K562 (cell line): ENCODE results near the gene EBF4. TPM values are rescaled to one million over a fixed set of nuclear protein-coding genes. Genes with fewer than 3 reads are reported as not detected.
A peak's percentile ranks its signal among the peaks of the same experiment; 100 is the strongest.

Source experiments
- ATAC-seq: fragments of 200-7000 bp; cut with Tn5 transposase; 3 replicates; pipeline ENCODE4 v1.9.1; 2020; ENCODE audit warnings: moderate library complexity
- BruUV-seq: library from RNA; stranded (reverse); fragments of 400-500 nt; replicated peaks from 2 replicates; lab custom pipeline; 2021; lab: Mats Ljungman, UMichigan
- CTCF ChIA-PET: fragments of 300-600 bp; formaldehyde crosslinking; extraction: SDS; loops from one replicate; lab custom pipeline; 2021; ENCODE audit warnings: low intra/inter-chr PET ratio; lab: Yijun Ruan, JAX
- POLR2A ChIA-PET: fragments of 300-600, 350-650 bp; sonication (Branson Sonifier 250); formaldehyde crosslinking; extraction: SDS; loops from one replicate; lab custom pipeline; 2021; ENCODE audit warnings: antibody characterized with exemption, inconsistent platforms; lab: Yijun Ruan, JAX
- DNase-seq, 4 experiments: peaks; one replicate each; pipeline versions ENCODE4 v3.0.0 to v3.0.0-alpha.2; 2011 to 2018; ENCODE audit warnings: low spot score in 3 of 4, mixed read lengths in 3 of 4; ENCODE audit errors: extremely low read depth in 1 of 4
- FAIRE-seq: peaks from 2 replicates; lab custom pipeline; 2011; peaks lifted over from hg19 to GRCh38; lab: Jason Lieb, UNC
- H2AFZ ChIP-seq: 2 replicates; pipeline ENCODE4 v1.6.0; 2011; ENCODE audit warnings: low read depth, low read length, control low read depth, inconsistent platforms
- H3K27ac ChIP-seq: fragments of 200-600 bp; 3 replicates; pipeline ENCODE4 v1.8.0; 2011; ENCODE audit warnings: low read depth, mild to moderate bottlenecking, control low read depth, inconsistent platforms, low read length, moderate library complexity, mixed read lengths; ENCODE audit errors: extremely low read depth
- H3K27me3 ChIP-seq, 2 experiments: fragments of 300-600 bp in 1 of 2; 2 replicates in 1 of 2; 3 replicates in 1 of 2; pipeline versions ENCODE4 v1.6.0 to v1.8.0; 2011; ENCODE audit warnings: inconsistent platforms in 2 of 2, low read length in 2 of 2, mild to moderate bottlenecking in 1 of 2, mixed read lengths in 1 of 2, moderate library complexity in 1 of 2; ENCODE audit not compliant: control insufficient read depth in 2 of 2, insufficient read depth in 2 of 2
- H3K36me3 ChIP-seq: fragments of 300-600 bp; 3 replicates; pipeline ENCODE4 v1.8.0; 2011; ENCODE audit warnings: mild to moderate bottlenecking, low read length, inconsistent platforms; ENCODE audit not compliant: control insufficient read depth, insufficient read depth
- H3K4me1 ChIP-seq, 2 experiments: fragments of 200-600 bp in 1 of 2; replicated peaks in 1 of 2; 2 replicates in 1 of 2; 3 replicates in 1 of 2; pipeline versions ENCODE4 v1.5.1 to v1.8.0; 2011; ENCODE audit warnings: inconsistent platforms in 2 of 2, low read length in 2 of 2, mild to moderate bottlenecking in 1 of 2, mixed read lengths in 1 of 2, moderate library complexity in 1 of 2; ENCODE audit not compliant: control insufficient read depth in 2 of 2, insufficient read depth in 2 of 2
- H3K4me2 ChIP-seq: 2 replicates; pipeline ENCODE4 v1.6.1; 2011; ENCODE audit warnings: low read length, control low read depth, inconsistent platforms, mixed read lengths; ENCODE audit not compliant: insufficient read depth
- H3K4me3 ChIP-seq: fragments of 200-600 bp; sonication (generic), shearing (Covaris generic); 2 replicates; pipeline ENCODE4 v1.5.1; 2016; ENCODE audit warnings: control low read depth, inconsistent platforms
- H3K79me2 ChIP-seq: fragments of 200-600 bp; 3 replicates; pipeline ENCODE4 v1.8.0; 2011; ENCODE audit warnings: low read length, inconsistent platforms; ENCODE audit not compliant: control insufficient read depth, insufficient read depth
- H3K9ac ChIP-seq, 2 experiments: 2 replicates each; pipeline versions ENCODE4 v1.6.0 to v1.6.1; 2011; ENCODE audit warnings: low read depth in 2 of 2, low read length in 2 of 2, control low read depth in 1 of 2, inconsistent platforms in 1 of 2, mild to moderate bottlenecking in 1 of 2, mixed read lengths in 1 of 2; ENCODE audit not compliant: insufficient read depth in 1 of 2
- H3K9me1 ChIP-seq: one replicate; pipeline ENCODE4 v1.6.0; 2011; ENCODE audit warnings: inconsistent platforms, mild to moderate bottlenecking, low read length, moderate library complexity; ENCODE audit not compliant: control insufficient read depth, insufficient read depth
- H3K9me3 ChIP-seq: replicated peaks from 2 replicates; pipeline ENCODE4 v1.5.1; 2011; ENCODE audit warnings: low read depth, low read length, inconsistent platforms; ENCODE audit not compliant: control insufficient read depth, insufficient read depth
- H4K20me1 ChIP-seq: replicated peaks from 2 replicates; pipeline ENCODE4 v1.6.1; 2011; ENCODE audit warnings: low read length, inconsistent platforms, mixed read lengths; ENCODE audit not compliant: control insufficient read depth, insufficient read depth
- CTCF ChIP-seq, 3 experiments: IDR thresholded peaks in 2 of 3; conservative IDR thresholded peaks in 1 of 3; 2 replicates each; pipeline ENCODE4 v1.5.1; 2011 to 2012; ENCODE audit warnings: low read length in 3 of 3, mild to moderate bottlenecking in 3 of 3, control low read depth in 2 of 3, improper control_type of control experiment in 1 of 3, inconsistent platforms in 1 of 3, low read depth in 1 of 3, mixed read lengths in 1 of 3, moderate library complexity in 1 of 3; ENCODE audit not compliant: insufficient read depth in 2 of 3
- ESRRA ChIP-seq: fragments of 450-650 bp; IDR thresholded peaks from 2 replicates; pipeline ENCODE4 v1.6.1; 2014; ENCODE audit warnings: low read depth, mild to moderate bottlenecking, moderate library complexity, borderline replicate concordance
- WGBS: fragments of 100-300 bp; shearing (Covaris generic); methylation state at CpG from one replicate; pipeline ENCODE4 v1.1.6; 2016; ENCODE audit warnings: low coverage, mixed read lengths; ENCODE audit not compliant: insufficient coverage; ENCODE audit errors: missing lambda C conversion rate; 5-methylcytosine and 5-hydroxymethylcytosine counted together
- in situ Hi-C: fragments of 300-500 bp; cut with MboI; formaldehyde crosslinking; loops from 4 replicates; pipeline ENCODE4 v1.15.0; 2018; ENCODE audit warnings: inconsistent platforms, mixed read lengths
- intact Hi-C: fragments of 100-400 bp; cut with micrococcal nuclease; formaldehyde crosslinking; loops from 2 replicates; pipeline ENCODE4 v1.14.2; 2022
- polyA plus RNA-seq, 8 experiments: library from polyadenylated mRNA; depleted of rRNA in 4 of 8; stranded (reverse) in 5 of 8; unstranded in 3 of 8; fragments of >200 nt; fragmentation: Nextera tagmentation in 2 of 8; fragmentation: Illumina TruSeq in 1 of 8; extraction: Ambion mirVana in 2 of 8; extraction: Trizol in 1 of 8; gene quantifications; 2 replicates each; pipeline versions ENCODE4 v1.2.1 to v1.2.3, GENCODE V29; 2011 to 2014; ENCODE audit warnings: inconsistent platforms in 1 of 8, missing spikeins in 1 of 8
- total RNA-seq, 7 experiments: library from RNA; depleted of rRNA in 6 of 7; stranded (reverse); fragments of >200 nt in 6 of 7; fragmentation: Illumina TruSeq in 2 of 7; extraction: Trizol in 2 of 7; gene quantifications; 2 replicates each; pipeline versions ENCODE4 v1.2.1 to v1.2.3, GENCODE V29; 2011 to 2021; ENCODE audit warnings: low replicate concordance in 1 of 7

EBF4 gene
- total and polyA plus RNA-seq, 9 of the 15 experiments (the other 6 are each of a cell fraction or from before 2014, with no cell fraction given), result 0.09 TPM; not detected in 8

- FAIRE-seq, result no peak
- no TSS peak for BruUV-seq
- WGBS, result 2% methylated on average over 4 of the region's 5 CpGs
- CTCF ChIA-PET, result no interaction called here
- TF ChIP-seq ESRRA (no peak), CTCF (IDR thresholded peaks at IDR 0.05 in 2 of 3, conservative IDR thresholded peaks at IDR 0.05 in 1 of 3; ENCODE audit: insufficient read depth in 2 of 3, low read depth in 1 of 3, low read length in 3 of 3) (peak in 1 of 3 experiments; percentile 25; a peak in 2 of 6 replicates)
- TF ChIP-seq, all 486 proteins: peak for 1
- ATAC-seq, result no peak
- Histone ChIP-seq H3K4me2 (no peak overlapping the region), H4K20me1 (no peaks in the 10 kb centered on the region; the same call in 1 of the 2 replicates), H3K79me2 (no peaks in the 10 kb centered on the region), H3K4me3 (no peak overlapping the region), H3K9me1 (no peaks in the 10 kb centered on the region), H3K9ac (no peak overlapping the region), H3K27ac (no peak overlapping the region), H3K36me3 (no peaks in the 10 kb centered on the region), H3K4me1 (no peaks in the 10 kb centered on the region), H3K27me3 (peaks cover 3 to 66% of the 10 kb centered on the region in 2 experiments; a peak in 4 of 5 replicates), H2AFZ (no peak overlapping the region), H3K9me3 (no peaks in the 10 kb centered on the region)
- in situ Hi-C loops, result no loop called here
- POLR2A ChIA-PET, result interaction anchor here (0.7 kb wide), 2 partner anchors 10 to 55 kb away, joined by 3 read pairs; no protein-coding TSS in a partner anchor
- DNase-seq, result no peak
- intact Hi-C loops, result no loop called here
These were observed 7.3 kb downstream of the EBF4 start for GRCh38 chr20:2699775-2700413.
